ENCODE data around the gene MRI1.

GRCh38 chr19:13784731-13785452 lies 20.6 kb downstream of the MRI1 start:
- no peak for TF ChIP-seq TAF1 (IDR thresholded peaks at IDR 0.05; ENCODE audit: borderline replicate concordance, low read depth, low read length)
- TF ChIP-seq POLR2AphosphoS5 (IDR thresholded peaks at IDR 0.05; ENCODE audit: low read depth, low read length): no peak

Measured in GM12892 (cell line).